ENCODE data around the gene ZNF662. TPM values are rescaled to one million over a fixed set of nuclear protein-coding genes. Genes with fewer than 3 reads are reported as not detected.
A peak's percentile ranks its signal among the peaks of the same experiment; 100 is the strongest.

The ZNF662 gene
- total RNA-seq, 2 experiments from 2014 or later: 0.39 to 0.64 TPM

- intact Hi-C loops (cut with micrococcal nuclease): loop anchor here (5.0 to 10.0 kb wide), 3 partner anchors 114 to 542 kb away; no protein-coding TSS in a partner anchor
- H3K4me3 Mint-ChIP-seq: no peak overlapping the region
- POLR2A ChIA-PET: no interaction called here
- H3K27ac Mint-ChIP-seq: no peak overlapping the region
- peaks cover 11% of the 10 kb centered on the region for H3K4me1 Mint-ChIP-seq (ENCODE audit: low read depth)
- DNase-seq: no peak
- CTCF ChIA-PET: interaction anchor here (0.8 to 4.2 kb wide), 15 partner anchors 10 to 599 kb away, joined by 3 to 44 read pairs (median 5); partner anchors contain the start of gene SNRK
- H3K36me3 Mint-ChIP-seq: no peaks in the 10 kb centered on the region
- H3K27me3 Mint-ChIP-seq: peaks cover 3% of the 10 kb centered on the region
- H3K9me3 Mint-ChIP-seq: no peaks in the 10 kb centered on the region
These were observed 54.8 kb downstream of the ZNF662 start for GRCh38 chr3:42960786-42961185.

- peak; percentile 15 for DNase-seq
- Mint-ChIP-seq H3K4me1 (ENCODE audit: low read depth) (peaks cover 11% of the 10 kb centered on the region), H3K4me3 (no peak overlapping the region), H3K27ac (no peak overlapping the region), H3K27me3 (peaks cover 3% of the 10 kb centered on the region), H3K9me3 (no peaks in the 10 kb centered on the region), H3K36me3 (no peaks in the 10 kb centered on the region)
- CTCF ChIA-PET: interaction anchor here (0.7 to 4.2 kb wide), 39 partner anchors 9 to 1351 kb away, joined by 3 to 44 read pairs (median 4); partner anchors contain the start of gene SNRK
- POLR2A ChIA-PET: no interaction called here
- intact Hi-C loops (cut with micrococcal nuclease): loop anchor here (5.0 to 10.0 kb wide), 3 partner anchors 113 to 541 kb away; no protein-coding TSS in a partner anchor
These were observed 55.7 kb downstream of the ZNF662 start for GRCh38 chr3:42961633-42962032.

- peaks cover 11% of the 10 kb centered on the region for H3K4me1 Mint-ChIP-seq (ENCODE audit: low read depth)
- H3K36me3 Mint-ChIP-seq: no peaks in the 10 kb centered on the region
- no peaks in the 10 kb centered on the region for H3K9me3 Mint-ChIP-seq
- H3K4me3 Mint-ChIP-seq: no peak overlapping the region
- no peak overlapping the region for H3K27ac Mint-ChIP-seq
- CTCF ChIA-PET: interaction anchor here (1.0 to 4.2 kb wide), 3 partner anchors 109 to 260 kb away, joined by 3 to 44 read pairs (median 21); no protein-coding TSS in a partner anchor
- intact Hi-C loops (cut with micrococcal nuclease): loop anchor here (5.0 to 10.0 kb wide), 3 partner anchors 112 to 539 kb away; no protein-coding TSS in a partner anchor
- DNase-seq: no peak
- POLR2A ChIA-PET: no interaction called here
- peaks cover 3% of the 10 kb centered on the region for H3K27me3 Mint-ChIP-seq
These were observed 57.3 kb downstream of the ZNF662 start for GRCh38 chr3:42963269-42963668.

- POLR2A ChIA-PET: no interaction called here
- CTCF ChIA-PET: interaction anchor here (0.6 to 4.2 kb wide), 5 partner anchors 22 to 531 kb away, joined by 3 to 44 read pairs (median 3); no protein-coding TSS in a partner anchor
- DNase-seq: no peak
- intact Hi-C loops (cut with micrococcal nuclease): loop anchor here (5.0 to 10.0 kb wide), 3 partner anchors 111 to 538 kb away; no protein-coding TSS in a partner anchor
- Mint-ChIP-seq H3K4me1 (ENCODE audit: low read depth) (peaks cover 11% of the 10 kb centered on the region), H3K9me3 (no peaks in the 10 kb centered on the region), H3K27ac (no peak overlapping the region), H3K4me3 (no peak overlapping the region), H3K27me3 (peaks cover 3% of the 10 kb centered on the region), H3K36me3 (no peaks in the 10 kb centered on the region)
These were observed 58.3 kb downstream of the ZNF662 start for GRCh38 chr3:42964266-42964665.

Other genes with a start within 250 kb of the ZNF662 start
- not detected for gene KLHL40, start 220.6 kb upstream of the ZNF662 start, total RNA-seq
- gene HHATL, start 203.3 kb upstream of the ZNF662 start, total RNA-seq: not detected
- under 1 TPM in 1 of 2 experiments, not detected in 1; 0.76 TPM for gene CCDC13, start 132.9 kb upstream of the ZNF662 start, total RNA-seq
- gene HIGD1A, start 101.7 kb upstream of the ZNF662 start, total RNA-seq: 10 to 100 TPM; 63.7 to 68.4 TPM
- under 1 TPM; 0.44 to 0.74 TPM for gene ACKR2, start 96.7 kb upstream of the ZNF662 start, total RNA-seq
- gene CYP8B1, start 30.3 kb upstream of the ZNF662 start, total RNA-seq: not detected
- not detected for gene GASK1A, start 73.2 kb downstream of the ZNF662 start, total RNA-seq
- gene POMGNT2, start 199.9 kb downstream of the ZNF662 start, total RNA-seq: 1 to 10 TPM; 7.3 to 7.8 TPM

Measured in activated CD4-positive, alpha-beta memory T cell treated with anti-CD3 and anti-CD28 coated beads for 36 hours (primary cell).